Suprapubic skin (tissue), 4 donors: ENCODE data around the gene RASSF5. TPM values are rescaled to one million over a fixed set of nuclear protein-coding genes. Genes with fewer than 3 reads are reported as not detected.

Experiments used
- DNase-seq, 2 donors: peaks; one replicate each; pipeline ENCODE4 v3.0.0-alpha.2; 2019; ENCODE audit warnings: low spot score in 2 of 2
- H3K27ac ChIP-seq: fragments of 200-600 bp; sonication (generic); one replicate; pipeline ENCODE4 v1.5.1; 2019
- H3K27me3 ChIP-seq: fragments of 200-600 bp; sonication (generic); one replicate; pipeline ENCODE4 v1.5.1; 2019
- H3K36me3 ChIP-seq: fragments of 200-600 bp; sonication (generic); one replicate; pipeline ENCODE4 v1.5.1; 2019
- H3K4me1 ChIP-seq: fragments of 200-600 bp; sonication (generic); one replicate; pipeline ENCODE4 v1.5.1; 2019
- H3K4me3 ChIP-seq: fragments of 200-600 bp; sonication (generic); one replicate; pipeline ENCODE4 v1.5.1; 2019; ENCODE audit warnings: mild to moderate bottlenecking
- H3K9me3 ChIP-seq: fragments of 200-600 bp; sonication (generic); one replicate; pipeline ENCODE4 v1.5.1; 2019
- EP300 ChIP-seq: sonication (generic); formaldehyde crosslinking; IDR thresholded peaks from one replicate; pipeline ENCODE4 v1.6.1; 2017; ENCODE audit warnings: antibody characterized with exemption
- POLR2A ChIP-seq, 2 donors: fragments of 450-650 bp; IDR thresholded peaks; one replicate each; pipeline ENCODE4 v1.6.1; 2017; ENCODE audit warnings: antibody characterized with exemption in 2 of 2, mild to moderate bottlenecking in 2 of 2, moderate library complexity in 2 of 2
- POLR2AphosphoS5 ChIP-seq, 3 donors: sonication (generic); formaldehyde crosslinking; IDR thresholded peaks; one replicate each; pipeline ENCODE4 v1.6.1; 2017; ENCODE audit warnings: antibody characterized with exemption in 3 of 3
- WGBS: methylation state at CpG from one replicate; pipeline ENCODE4 v1.1.5; 2018; 5-methylcytosine and 5-hydroxymethylcytosine counted together
- total RNA-seq, 4 donors: library from RNA; depleted of rRNA; stranded (reverse); fragments of >200 nt; gene quantifications; one replicate each; pipeline ENCODE4 v1.1.0, GENCODE V29; 2016
- TF ChIP-seq, protein P1 (sequence below), 2 donors: fragments of 200-600 bp in 1 of 2; fragments of 450-650 bp in 1 of 2; sonication (generic) in 1 of 2; IDR thresholded peaks; one replicate each; pipeline ENCODE4 v1.5.1; 2016 to 2019; ENCODE audit warnings: antibody characterized with exemption in 2 of 2, mild to moderate bottlenecking in 1 of 2, moderate library complexity in 1 of 2

RASSF5 gene
- total RNA-seq, 4 donors from 2014 or later, result 34.8 to 74.5 (median 64.9) TPM

DNA sequence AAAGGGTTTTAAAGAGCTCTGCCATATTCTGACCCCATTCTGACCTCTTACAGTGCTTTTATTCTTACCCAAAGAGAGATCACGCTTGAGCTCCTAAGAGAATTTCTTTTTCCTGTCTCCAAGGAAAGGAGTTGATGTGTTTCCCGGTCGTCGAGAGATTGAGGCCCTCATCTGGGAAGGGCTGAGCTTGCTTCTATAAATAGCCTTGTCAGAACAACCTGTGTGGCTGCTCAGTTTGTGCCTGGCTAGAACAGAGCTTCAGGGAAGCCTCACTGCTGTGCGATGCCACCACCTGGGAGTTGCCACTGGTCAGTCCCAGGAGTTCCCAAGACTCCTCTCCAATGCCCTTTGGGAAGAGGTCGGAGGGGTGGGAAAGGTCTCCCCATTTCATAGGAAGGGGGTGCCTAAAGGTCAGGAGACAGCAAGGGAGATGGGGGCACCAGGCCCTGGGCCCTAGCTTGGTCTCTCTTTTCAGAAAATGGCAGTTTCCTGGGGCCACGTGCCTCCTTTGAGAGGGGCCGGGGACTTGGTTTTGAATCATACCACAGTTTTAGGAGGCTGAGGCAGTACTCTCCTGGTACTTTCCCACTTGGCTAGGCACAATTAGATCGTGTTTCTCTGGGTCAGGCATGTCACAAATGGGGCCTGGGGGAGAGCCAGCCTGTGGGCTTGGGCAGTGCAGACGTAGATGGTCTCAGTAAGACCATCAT, 52.8 kb downstream of the RASSF5 start:
- Histone ChIP-seq H3K27ac (no peak overlapping the region), H3K4me3 (no peak overlapping the region), H3K4me1 (peaks cover 47% of the 10 kb centered on the region), H3K9me3 (no peaks in the 10 kb centered on the region), H3K36me3 (no peaks in the 10 kb centered on the region), H3K27me3 (no peaks in the 10 kb centered on the region)
- no peak for DNase-seq
- 63% methylated on average over 10 of the region's 10 CpGs for WGBS
- TF ChIP-seq EP300, result no peak
- no peak for TF ChIP-seq POLR2AphosphoS5 (IDR thresholded peaks at IDR 0.05)
- TF ChIP-seq POLR2A (IDR thresholded peaks at IDR 0.05), result no peak
- TF ChIP-seq, protein P1, sequence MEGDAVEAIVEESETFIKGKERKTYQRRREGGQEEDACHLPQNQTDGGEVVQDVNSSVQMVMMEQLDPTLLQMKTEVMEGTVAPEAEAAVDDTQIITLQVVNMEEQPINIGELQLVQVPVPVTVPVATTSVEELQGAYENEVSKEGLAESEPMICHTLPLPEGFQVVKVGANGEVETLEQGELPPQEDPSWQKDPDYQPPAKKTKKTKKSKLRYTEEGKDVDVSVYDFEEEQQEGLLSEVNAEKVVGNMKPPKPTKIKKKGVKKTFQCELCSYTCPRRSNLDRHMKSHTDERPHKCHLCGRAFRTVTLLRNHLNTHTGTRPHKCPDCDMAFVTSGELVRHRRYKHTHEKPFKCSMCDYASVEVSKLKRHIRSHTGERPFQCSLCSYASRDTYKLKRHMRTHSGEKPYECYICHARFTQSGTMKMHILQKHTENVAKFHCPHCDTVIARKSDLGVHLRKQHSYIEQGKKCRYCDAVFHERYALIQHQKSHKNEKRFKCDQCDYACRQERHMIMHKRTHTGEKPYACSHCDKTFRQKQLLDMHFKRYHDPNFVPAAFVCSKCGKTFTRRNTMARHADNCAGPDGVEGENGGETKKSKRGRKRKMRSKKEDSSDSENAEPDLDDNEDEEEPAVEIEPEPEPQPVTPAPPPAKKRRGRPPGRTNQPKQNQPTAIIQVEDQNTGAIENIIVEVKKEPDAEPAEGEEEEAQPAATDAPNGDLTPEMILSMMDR (IDR thresholded peaks at IDR 0.05), result no peak

DNA sequence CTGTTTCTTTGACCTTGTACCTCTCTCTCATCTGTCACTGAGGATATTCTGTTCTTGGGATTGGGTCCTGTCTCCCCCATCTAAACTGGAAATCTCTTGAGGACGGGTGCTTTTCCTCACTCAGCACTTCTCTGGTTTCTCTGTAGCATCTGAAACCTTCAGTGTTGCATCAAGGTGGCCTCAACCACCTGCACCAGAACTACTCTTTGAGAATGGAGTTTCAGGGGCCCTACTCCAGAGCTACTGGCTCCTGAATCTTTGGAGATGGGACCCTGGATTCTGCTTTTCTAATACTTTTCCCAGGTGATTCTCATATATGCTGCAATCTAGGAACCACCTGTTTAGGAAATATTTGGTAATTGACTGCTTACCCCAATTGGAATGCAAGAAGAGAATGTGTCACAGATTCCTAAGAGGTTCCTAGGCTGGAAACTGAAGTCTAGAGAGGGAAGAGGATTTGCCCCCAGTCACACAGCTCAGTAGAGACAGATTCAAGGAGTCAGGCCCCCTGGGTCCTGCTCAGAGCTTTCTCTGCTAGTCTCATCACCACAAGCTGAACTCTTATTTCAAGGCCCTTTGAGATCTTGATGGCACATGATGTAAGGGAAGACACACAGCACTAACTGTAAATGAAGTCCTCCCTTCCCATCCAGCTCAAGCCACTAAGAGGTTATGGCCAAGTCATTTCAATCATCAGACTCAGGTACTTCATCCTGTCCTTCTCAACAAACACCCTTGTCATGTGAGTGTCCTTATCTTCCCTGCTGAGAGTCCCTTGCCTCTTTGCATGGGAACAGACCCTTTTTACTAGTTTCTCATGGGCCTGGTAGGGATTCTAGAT, 56.3 kb downstream of the RASSF5 start:
- DNase-seq, result no peak
- peaks cover 18% of the 10 kb centered on the region for H3K4me1 ChIP-seq
- TF ChIP-seq POLR2AphosphoS5 (IDR thresholded peaks at IDR 0.05), result no peak
- no peak for TF ChIP-seq EP300
- no peak for TF ChIP-seq POLR2A (IDR thresholded peaks at IDR 0.05)
- WGBS, result 83% methylated on average over 1 of the region's 1 CpG
- no peaks in the 10 kb centered on the region for H3K36me3 ChIP-seq
- no peaks in the 10 kb centered on the region for H3K9me3 ChIP-seq
- no peak overlapping the region for H3K27ac ChIP-seq
- H3K4me3 ChIP-seq, result no peak overlapping the region
- no peaks in the 10 kb centered on the region for H3K27me3 ChIP-seq

DNA sequence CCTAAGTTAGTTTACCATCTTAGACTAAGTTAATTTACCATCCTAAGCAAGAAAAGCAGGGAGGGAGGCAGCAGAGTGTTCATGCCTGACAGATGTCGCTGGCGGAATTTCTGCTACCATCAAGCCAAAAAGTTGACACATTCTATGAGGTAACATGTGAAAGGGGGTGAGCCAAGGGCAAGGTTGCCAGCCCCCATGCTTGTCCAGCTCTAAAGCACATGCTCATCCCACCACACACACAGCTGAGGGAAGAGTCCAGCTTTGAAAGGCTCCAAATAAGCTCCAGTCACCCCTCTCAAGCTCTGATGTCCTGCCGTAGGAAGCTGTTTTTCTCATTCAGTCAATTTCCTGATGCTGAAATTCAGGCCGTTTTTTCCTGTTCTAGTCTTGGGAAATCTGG, 58.7 kb downstream of the RASSF5 start:
- TF ChIP-seq, protein P1 (IDR thresholded peaks at IDR 0.05), result no peak
- TF ChIP-seq EP300 (no peak), POLR2AphosphoS5 (IDR thresholded peaks at IDR 0.05) (no peak), POLR2A (IDR thresholded peaks at IDR 0.05) (no peak)
- H3K27me3 ChIP-seq, result no peaks in the 10 kb centered on the region
- WGBS, result 59% methylated on average over 4 of the region's 4 CpGs
- no peak overlapping the region for H3K4me3 ChIP-seq
- no peaks in the 10 kb centered on the region for H3K9me3 ChIP-seq
- no peaks in the 10 kb centered on the region for H3K36me3 ChIP-seq
- H3K4me1 ChIP-seq, result peaks cover 5% of the 10 kb centered on the region
- H3K27ac ChIP-seq, result no peak overlapping the region
- DNase-seq, result no peak

DNA sequence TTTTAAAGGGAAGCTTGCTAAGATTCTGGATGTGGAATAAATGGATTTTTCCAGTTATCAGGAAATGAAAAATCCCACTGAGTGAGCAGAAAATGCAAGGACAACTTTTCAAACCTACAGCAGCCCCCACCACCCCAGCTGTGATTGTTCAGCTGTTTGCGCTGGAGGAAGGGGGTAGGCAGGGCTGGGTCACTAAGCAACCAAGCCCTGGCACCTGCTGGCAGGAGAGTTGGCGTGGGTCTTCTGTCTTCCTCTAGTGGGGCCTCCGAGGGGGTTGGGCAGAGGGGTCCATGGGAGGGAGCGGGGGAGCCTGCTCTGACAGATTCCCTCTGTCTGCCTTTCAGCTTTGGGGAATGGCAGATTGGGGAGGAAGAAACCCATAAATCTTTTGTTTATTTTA, 59.7 kb downstream of the RASSF5 start:
- 82% methylated on average over 4 of the region's 4 CpGs for WGBS
- H3K9me3 ChIP-seq, result no peaks in the 10 kb centered on the region
- no peak for DNase-seq
- H3K4me1 ChIP-seq, result peaks cover 5% of the 10 kb centered on the region
- H3K27me3 ChIP-seq, result no peaks in the 10 kb centered on the region
- H3K4me3 ChIP-seq, result no peak overlapping the region
- no peaks in the 10 kb centered on the region for H3K36me3 ChIP-seq
- no peak overlapping the region for H3K27ac ChIP-seq
- no peak for TF ChIP-seq POLR2A (IDR thresholded peaks at IDR 0.05)
- TF ChIP-seq EP300, result no peak
- no peak for TF ChIP-seq POLR2AphosphoS5 (IDR thresholded peaks at IDR 0.05)
- TF ChIP-seq, protein P1 (IDR thresholded peaks at IDR 0.05), result no peak

DNA sequence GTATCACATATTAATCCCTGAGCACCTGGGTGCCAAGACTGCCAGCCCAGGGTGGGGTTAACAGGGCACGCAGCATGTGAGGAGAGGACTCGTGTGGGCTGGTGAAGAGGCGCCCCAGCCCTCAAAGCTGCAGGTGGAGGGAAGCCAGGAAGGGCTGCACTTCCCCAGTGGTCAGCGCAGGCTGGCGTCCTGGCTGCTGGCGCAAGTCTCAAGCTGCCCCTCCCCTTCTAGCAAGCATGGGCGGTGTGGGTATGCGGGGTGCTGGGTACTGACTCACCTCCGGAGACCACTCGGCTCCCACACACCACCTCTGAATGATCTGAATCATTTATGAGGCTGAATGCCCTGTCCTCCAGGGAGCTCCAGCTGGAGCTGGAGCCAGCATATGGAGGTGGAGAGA, 60.9 kb downstream of the RASSF5 start:
- no peak overlapping the region for H3K4me3 ChIP-seq
- peaks cover 1% of the 10 kb centered on the region for H3K4me1 ChIP-seq
- 58% methylated on average over 9 of the region's 10 CpGs for WGBS
- DNase-seq, result no peak
- TF ChIP-seq EP300 (no peak), POLR2A (IDR thresholded peaks at IDR 0.05) (no peak), POLR2AphosphoS5 (IDR thresholded peaks at IDR 0.05) (no peak)
- TF ChIP-seq, protein P1 (IDR thresholded peaks at IDR 0.05), result no peak
- H3K27ac ChIP-seq, result no peak overlapping the region
- no peaks in the 10 kb centered on the region for H3K9me3 ChIP-seq
- no peaks in the 10 kb centered on the region for H3K36me3 ChIP-seq
- no peaks in the 10 kb centered on the region for H3K27me3 ChIP-seq
